GM19467 (cell line): ENCODE results near the gene METTL1.

Experiments
- ATAC-seq: cut with Tn5 transposase; IDR thresholded peaks from one replicate; pipeline ENCODE4 v1.9.1; 2021; ENCODE audit warnings: mild to moderate bottlenecking, moderate library complexity; ENCODE audit not compliant: unreplicated experiment

METTL1 gene

GRCh38 chr12:57770734-57771133 is 1.2 kb downstream of the METTL1 start:
- no peak for ATAC-seq

GRCh38 chr12:57769594-57769993 is 2.3 kb downstream of the METTL1 start:
- no peak for ATAC-seq

GRCh38 chr12:57767876-57768275 is 4.0 kb downstream of the METTL1 start:
- ATAC-seq: no peak

GRCh38 chr12:57767305-57767698 is 4.6 kb downstream of the METTL1 start:
- no peak for ATAC-seq

- no peak for ATAC-seq
These were observed 5.2 kb downstream of the METTL1 start, which contains the start of gene CYP27B1 for GRCh38 chr12:57766464-57767304. Gene CYP27B1, minus strand, starts transcription at chr12:57767078. Its CDS starts 37 bp downstream, at chr12:57767041.

GRCh38 chr12:57765698-57766463 is 6.0 kb downstream of the METTL1 start:
- no peak for ATAC-seq

- peak; percentile 39 for ATAC-seq
These were observed 6.8 kb downstream of the METTL1 start for GRCh38 chr12:57765003-57765697.

GRCh38 chr12:57764662-57765002 is 7.3 kb downstream of the METTL1 start:
- ATAC-seq: no peak

GRCh38 chr12:57763881-57764661 is 7.8 kb downstream of the METTL1 start:
- ATAC-seq: no peak

- ATAC-seq: no peak
These were observed 9.4 kb downstream of the METTL1 start for GRCh38 chr12:57762463-57762862.

- ATAC-seq: no peak
These were observed 10.4 kb downstream of the METTL1 start for GRCh38 chr12:57761391-57761998.

GRCh38 chr12:57760347-57760982 is 11.4 kb downstream of the METTL1 start:
- ATAC-seq: no peak

- ATAC-seq: no peak
These were observed 12.4 kb downstream of the METTL1 start for GRCh38 chr12:57759360-57759980.

GRCh38 chr12:57758552-57759359 is 13.1 kb downstream of the METTL1 start:
- no peak for ATAC-seq

- no peak for ATAC-seq
These were observed 14.1 kb downstream of the METTL1 start for GRCh38 chr12:57757771-57758170.

GRCh38 chr12:57756406-57757341 is 15.2 kb downstream of the METTL1 start:
- ATAC-seq: no peak
